HepG2 (cell line): ENCODE results near the gene FBXL12. TPM values are rescaled to one million over a fixed set of nuclear protein-coding genes. Genes with fewer than 3 reads are reported as not detected.
A peak's percentile ranks its signal among the peaks of the same experiment; 100 is the strongest.

Experiments used
- BCL3 ChIP-seq: sonication (generic); formaldehyde crosslinking; IDR thresholded peaks from 2 replicates; pipeline ENCODE4 v1.5.1; 2020; ENCODE audit warnings: mild to moderate bottlenecking, missing genetic modification reagents, moderate library complexity
- FOXK1 ChIP-seq: sonication (generic); formaldehyde crosslinking; IDR thresholded peaks from 2 replicates; pipeline ENCODE4 v1.4.0; 2020; ENCODE audit warnings: low read depth, missing genetic modification reagents, borderline replicate concordance
- HDAC2 ChIP-seq: sonication (generic); formaldehyde crosslinking; IDR thresholded peaks from 2 replicates; pipeline ENCODE4 v1.4.0; 2020; ENCODE audit warnings: missing genetic modification reagents
- POLR2AphosphoS2 ChIP-seq: IDR thresholded peaks from 2 replicates; pipeline ENCODE4 v1.6.1; 2011; ENCODE audit warnings: low read depth, low read length, improper control_type of control experiment
- SRSF1 ChIP-seq: fragments of 200-400 bp; formaldehyde crosslinking; optimal IDR thresholded peaks from 2 replicates; pipeline ENCODE3; 2017; ENCODE audit warnings: mild to moderate bottlenecking, low read depth, low read length, moderate library complexity
- TFDP1 ChIP-seq: IDR thresholded peaks from 2 replicates; pipeline ENCODE4 v1.6.1; 2016; ENCODE audit warnings: missing compliant biosample characterization, missing genetic modification reagents, borderline replicate concordance
- XBP1 ChIP-seq: sonication (generic); formaldehyde crosslinking; IDR thresholded peaks from 2 replicates; pipeline ENCODE4 v1.5.0; 2020; ENCODE audit warnings: missing genetic modification reagents
- YY1 ChIP-seq: IDR thresholded peaks from 2 replicates; pipeline ENCODE4 v1.6.1; 2011; ENCODE audit warnings: low read length, low read depth, moderate library complexity, mild to moderate bottlenecking; ENCODE audit not compliant: insufficient read depth, insufficient replicate concordance
- ZBTB2 ChIP-seq: sonication (generic); formaldehyde crosslinking; IDR thresholded peaks from 2 replicates; pipeline ENCODE4 v1.8.0; 2022; ENCODE audit warnings: low read depth, missing genetic modification reagents
- ZMYM2 ChIP-seq: sonication (generic); formaldehyde crosslinking; IDR thresholded peaks from 2 replicates; pipeline ENCODE4 v1.8.0; 2022; ENCODE audit warnings: mild to moderate bottlenecking, missing genetic modification reagents
- ZNF235 ChIP-seq: sonication (generic); formaldehyde crosslinking; IDR thresholded peaks from 2 replicates; pipeline ENCODE4 v1.8.1; 2023; ENCODE audit warnings: mild to moderate bottlenecking, missing genetic modification reagents, borderline replicate concordance
- ZNF296 ChIP-seq: sonication (generic); formaldehyde crosslinking; conservative IDR thresholded peaks from 2 replicates; pipeline ENCODE4 v1.5.0; 2020; ENCODE audit warnings: mild to moderate bottlenecking, missing genetic modification reagents
- ZNF335 ChIP-seq: sonication (generic); formaldehyde crosslinking; IDR thresholded peaks from 2 replicates; pipeline ENCODE4 v1.4.0; 2020; ENCODE audit warnings: missing genetic modification reagents
- ZNF432 ChIP-seq: sonication (generic); formaldehyde crosslinking; IDR thresholded peaks from 2 replicates; pipeline ENCODE4 v1.5.0; 2020; ENCODE audit warnings: missing genetic modification reagents, mild to moderate bottlenecking, borderline replicate concordance
- ZNF484 ChIP-seq: sonication (generic); formaldehyde crosslinking; IDR thresholded peaks from 2 replicates; pipeline ENCODE4 v1.5.1; 2020; ENCODE audit warnings: mild to moderate bottlenecking, low read depth, missing genetic modification reagents, borderline replicate concordance
- ZNF550 ChIP-seq: sonication (generic); formaldehyde crosslinking; IDR thresholded peaks from 2 replicates; pipeline ENCODE4 v1.4.0; 2020; ENCODE audit warnings: mild to moderate bottlenecking, missing genetic modification reagents, borderline replicate concordance
- ZNF607 ChIP-seq: sonication (generic); formaldehyde crosslinking; IDR thresholded peaks from 2 replicates; pipeline ENCODE4 v1.5.1; 2020; ENCODE audit warnings: missing genetic modification reagents, mild to moderate bottlenecking, borderline replicate concordance
- ZNF629 ChIP-seq: sonication (generic); formaldehyde crosslinking; conservative IDR thresholded peaks from 2 replicates; pipeline ENCODE4 v1.5.0; 2020; ENCODE audit warnings: missing genetic modification reagents
- polyA plus RNA-seq, 8 experiments: library from polyadenylated mRNA; depleted of rRNA in 3 of 8; stranded (reverse) in 7 of 8; unstranded in 1 of 8; fragments of >200 nt; fragmentation: Illumina TruSeq in 4 of 8; extraction: Trizol in 4 of 8; gene quantifications; 2 replicates each; pipeline versions ENCODE4 v1.2.1 to v1.2.3, GENCODE V29; 2011 to 2016; ENCODE audit warnings: low read depth in 4 of 8, missing spikeins in 1 of 8, mixed read lengths in 1 of 8; ENCODE audit not compliant: insufficient read depth in 1 of 8
- total RNA-seq, 5 experiments: library from RNA; depleted of rRNA; stranded (reverse); fragments of >200 nt; fragmentation: Illumina TruSeq; extraction: Trizol; gene quantifications; 2 replicates each; pipeline ENCODE4 v1.2.3, GENCODE V29; 2016; ENCODE audit warnings: low read depth in 1 of 5
- TF ChIP-seq, protein P1 (sequence below): sonication (generic); formaldehyde crosslinking; IDR thresholded peaks from 2 replicates; pipeline ENCODE4 v1.4.0; 2020; ENCODE audit warnings: mild to moderate bottlenecking, low read depth, missing genetic modification reagents
- TF ChIP-seq, protein P2 (sequence below): sonication (generic); formaldehyde crosslinking; IDR thresholded peaks from 2 replicates; pipeline ENCODE4 v1.5.0; 2020; ENCODE audit warnings: mild to moderate bottlenecking, missing genetic modification reagents

FBXL12 gene
- total and polyA plus RNA-seq, 2 of the 13 experiments (the other 11 are each of a cell fraction or from before 2014, with no cell fraction given) = 20.4 to 23.1 TPM

DNA sequence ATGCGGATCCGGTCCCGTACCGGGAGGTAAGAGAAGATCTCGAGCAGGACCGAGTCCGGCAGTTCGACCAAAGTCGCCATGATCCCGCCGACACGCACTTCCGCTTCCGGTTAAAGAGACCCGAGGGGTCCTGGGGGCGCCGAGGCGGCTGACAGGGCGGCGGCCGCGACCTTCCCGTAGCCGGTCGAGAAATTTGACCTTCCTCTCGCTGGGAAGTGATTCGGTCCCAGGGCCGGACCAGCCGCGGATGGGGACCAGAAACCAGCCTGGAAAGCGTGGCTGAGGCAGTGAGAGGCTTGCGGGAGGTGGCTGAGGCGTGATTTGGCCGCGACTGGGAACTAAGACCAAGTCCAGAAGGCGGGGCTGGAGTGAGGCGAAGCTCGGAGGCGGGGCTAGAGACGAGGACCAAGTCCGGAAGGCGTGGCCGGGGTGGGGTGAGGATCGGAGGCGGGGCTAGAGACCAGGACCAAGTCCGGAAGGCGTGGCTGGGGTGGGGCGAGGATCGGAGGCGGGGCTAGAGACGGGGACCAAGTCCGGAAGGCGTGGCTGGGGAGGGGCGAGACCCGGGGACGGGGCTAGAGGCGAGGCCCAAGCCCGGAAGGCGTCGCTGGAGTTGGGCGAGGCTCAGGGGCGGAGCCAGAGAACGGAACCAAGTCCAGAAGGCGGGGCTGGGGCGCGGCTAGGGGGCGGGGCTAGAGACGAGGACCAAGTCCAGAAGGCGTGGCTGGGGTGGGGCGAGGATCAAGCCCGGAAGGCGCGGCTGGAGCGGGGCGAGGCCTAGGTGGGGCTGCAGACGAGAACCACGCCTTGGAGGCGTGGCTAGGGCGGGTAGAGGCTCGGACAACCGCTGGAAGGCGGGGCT lies at the start of gene FBXL12 (continued):
- TF ChIP-seq YY1 (peak; percentile 93), ZNF235 (no peak), BCL3 (CRISPR knock-in tag) (peak; percentile 84; the same call in 1 of the 2 replicates), ZBTB2 (CRISPR knock-in tag) (peak; percentile 71; the same call in 1 of the 2 replicates), HDAC2 (peak; percentile 78), ZNF335 (peak; percentile 96), ZNF550 (CRISPR knock-in tag) (no peak), POLR2AphosphoS2 (peak; percentile 90), ZNF629 (CRISPR knock-in tag) (no peak), XBP1 (CRISPR knock-in tag) (no peak), ZNF432 (no peak), ZNF296 (CRISPR knock-in tag) (0 out of 2 replicates have a peak, but pooled peaks have one; percentile 36), ZNF484 (CRISPR knock-in tag) (no peak), TFDP1 (CRISPR knock-in tag) (peak; percentile 51; the same call in 1 of the 2 replicates), FOXK1 (CRISPR knock-in tag) (no peak; the same call in 1 of the 2 replicates), ZMYM2 (CRISPR knock-in tag) (no peak), SRSF1 (peak; percentile 83), ZNF607 (peak; percentile 87)
- TF ChIP-seq, protein P1, sequence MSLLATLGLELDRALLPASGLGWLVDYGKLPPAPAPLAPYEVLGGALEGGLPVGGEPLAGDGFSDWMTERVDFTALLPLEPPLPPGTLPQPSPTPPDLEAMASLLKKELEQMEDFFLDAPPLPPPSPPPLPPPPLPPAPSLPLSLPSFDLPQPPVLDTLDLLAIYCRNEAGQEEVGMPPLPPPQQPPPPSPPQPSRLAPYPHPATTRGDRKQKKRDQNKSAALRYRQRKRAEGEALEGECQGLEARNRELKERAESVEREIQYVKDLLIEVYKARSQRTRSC = no peak
- TF ChIP-seq, protein P2, sequence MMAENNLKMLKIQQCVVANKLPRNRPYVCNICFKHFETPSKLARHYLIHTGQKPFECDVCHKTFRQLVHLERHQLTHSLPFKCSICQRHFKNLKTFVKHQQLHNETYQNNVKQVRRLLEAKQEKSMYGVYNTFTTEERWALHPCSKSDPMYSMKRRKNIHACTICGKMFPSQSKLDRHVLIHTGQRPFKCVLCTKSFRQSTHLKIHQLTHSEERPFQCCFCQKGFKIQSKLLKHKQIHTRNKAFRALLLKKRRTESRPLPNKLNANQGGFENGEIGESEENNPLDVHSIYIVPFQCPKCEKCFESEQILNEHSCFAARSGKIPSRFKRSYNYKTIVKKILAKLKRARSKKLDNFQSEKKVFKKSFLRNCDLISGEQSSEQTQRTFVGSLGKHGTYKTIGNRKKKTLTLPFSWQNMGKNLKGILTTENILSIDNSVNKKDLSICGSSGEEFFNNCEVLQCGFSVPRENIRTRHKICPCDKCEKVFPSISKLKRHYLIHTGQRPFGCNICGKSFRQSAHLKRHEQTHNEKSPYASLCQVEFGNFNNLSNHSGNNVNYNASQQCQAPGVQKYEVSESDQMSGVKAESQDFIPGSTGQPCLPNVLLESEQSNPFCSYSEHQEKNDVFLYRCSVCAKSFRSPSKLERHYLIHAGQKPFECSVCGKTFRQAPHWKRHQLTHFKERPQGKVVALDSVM (CRISPR knock-in tag) = no peak; the same call in 1 of the 2 replicates
